GM06990 (cell line): Measurements from ENCODE around the gene SPACA9.

ENCODE experiments used
- DNase-seq: peaks from one replicate; pipeline ENCODE4 v3.0.0-alpha.2; 2011; ENCODE audit not compliant: insufficient read length; ENCODE audit errors: extremely low read depth
- H3K27me3 ChIP-seq: replicated peaks from 2 replicates; pipeline ENCODE4 v1.6.0; 2011; ENCODE audit warnings: low read length; ENCODE audit not compliant: control insufficient read depth, insufficient read depth
- H3K36me3 ChIP-seq: 2 replicates; pipeline ENCODE4 v1.5.1; 2011; ENCODE audit warnings: low read length; ENCODE audit not compliant: control insufficient read depth, insufficient read depth
- H3K4me3 ChIP-seq: replicated peaks from 2 replicates; pipeline ENCODE4 v1.5.1; 2011; ENCODE audit warnings: low read depth, mild to moderate bottlenecking, control low read depth, low read length
- TF ChIP-seq, protein P1 (sequence below): IDR thresholded peaks from 2 replicates; pipeline ENCODE4 v1.5.1; 2011; ENCODE audit warnings: low read length, control low read depth, mild to moderate bottlenecking, inconsistent platforms; ENCODE audit not compliant: insufficient read depth, poor library complexity, severe bottlenecking

Gene SPACA9

GRCh38 chr9:132881826-132882225, 3.1 kb downstream of the SPACA9 start:
- no peaks in the 10 kb centered on the region for H3K36me3 ChIP-seq
- DNase-seq: no peak
- H3K27me3 ChIP-seq: no peaks in the 10 kb centered on the region
- TF ChIP-seq, protein P1, sequence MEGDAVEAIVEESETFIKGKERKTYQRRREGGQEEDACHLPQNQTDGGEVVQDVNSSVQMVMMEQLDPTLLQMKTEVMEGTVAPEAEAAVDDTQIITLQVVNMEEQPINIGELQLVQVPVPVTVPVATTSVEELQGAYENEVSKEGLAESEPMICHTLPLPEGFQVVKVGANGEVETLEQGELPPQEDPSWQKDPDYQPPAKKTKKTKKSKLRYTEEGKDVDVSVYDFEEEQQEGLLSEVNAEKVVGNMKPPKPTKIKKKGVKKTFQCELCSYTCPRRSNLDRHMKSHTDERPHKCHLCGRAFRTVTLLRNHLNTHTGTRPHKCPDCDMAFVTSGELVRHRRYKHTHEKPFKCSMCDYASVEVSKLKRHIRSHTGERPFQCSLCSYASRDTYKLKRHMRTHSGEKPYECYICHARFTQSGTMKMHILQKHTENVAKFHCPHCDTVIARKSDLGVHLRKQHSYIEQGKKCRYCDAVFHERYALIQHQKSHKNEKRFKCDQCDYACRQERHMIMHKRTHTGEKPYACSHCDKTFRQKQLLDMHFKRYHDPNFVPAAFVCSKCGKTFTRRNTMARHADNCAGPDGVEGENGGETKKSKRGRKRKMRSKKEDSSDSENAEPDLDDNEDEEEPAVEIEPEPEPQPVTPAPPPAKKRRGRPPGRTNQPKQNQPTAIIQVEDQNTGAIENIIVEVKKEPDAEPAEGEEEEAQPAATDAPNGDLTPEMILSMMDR: no peak
- no peak overlapping the region for H3K4me3 ChIP-seq

GRCh38 chr9:132882616-132883015, 3.9 kb downstream of the SPACA9 start:
- H3K27me3 ChIP-seq: no peaks in the 10 kb centered on the region
- no peak for DNase-seq
- H3K4me3 ChIP-seq: no peak overlapping the region
- TF ChIP-seq, protein P1: no peak
- no peaks in the 10 kb centered on the region for H3K36me3 ChIP-seq

- H3K4me3 ChIP-seq: no peak overlapping the region
- no peak for DNase-seq
- no peaks in the 10 kb centered on the region for H3K27me3 ChIP-seq
- TF ChIP-seq, protein P1: no peak
- H3K36me3 ChIP-seq: no peaks in the 10 kb centered on the region
These were observed 4.9 kb downstream of the SPACA9 start for GRCh38 chr9:132883349-132884294.

DNA sequence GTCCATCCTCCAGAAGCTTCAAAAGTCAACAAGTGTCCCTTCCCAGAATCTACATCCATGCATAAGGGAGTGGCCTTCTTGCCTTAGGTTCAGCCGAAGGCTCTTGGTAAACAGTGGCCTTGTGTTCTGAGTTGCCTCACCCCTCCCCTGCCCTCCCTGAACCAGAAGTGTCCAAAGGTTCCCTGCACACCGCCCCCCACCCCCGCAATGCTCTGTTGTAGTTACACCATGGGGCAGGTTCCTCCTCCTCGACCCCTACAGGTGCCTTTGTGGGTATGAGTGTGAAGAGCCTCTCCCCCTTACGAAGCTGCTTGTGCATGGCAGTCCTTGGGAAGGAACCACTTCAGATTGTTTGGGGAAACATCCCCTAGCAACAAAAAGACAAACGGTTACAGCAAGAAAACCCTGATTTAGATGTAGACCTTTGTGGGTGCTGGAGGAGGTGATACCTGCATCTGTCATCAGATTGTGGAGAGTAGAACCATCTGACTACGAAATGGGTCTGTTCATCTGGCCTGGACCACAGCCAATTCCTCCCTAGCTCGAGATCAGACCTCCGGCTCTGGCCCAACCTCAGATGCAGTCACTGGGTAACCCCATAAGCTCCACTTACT, 7.1 kb downstream of the SPACA9 start:
- H3K36me3 ChIP-seq: no peaks in the 10 kb centered on the region
- TF ChIP-seq, protein P1: no peak
- H3K4me3 ChIP-seq: no peak overlapping the region
- DNase-seq: no peak
- H3K27me3 ChIP-seq: no peaks in the 10 kb centered on the region

DNA sequence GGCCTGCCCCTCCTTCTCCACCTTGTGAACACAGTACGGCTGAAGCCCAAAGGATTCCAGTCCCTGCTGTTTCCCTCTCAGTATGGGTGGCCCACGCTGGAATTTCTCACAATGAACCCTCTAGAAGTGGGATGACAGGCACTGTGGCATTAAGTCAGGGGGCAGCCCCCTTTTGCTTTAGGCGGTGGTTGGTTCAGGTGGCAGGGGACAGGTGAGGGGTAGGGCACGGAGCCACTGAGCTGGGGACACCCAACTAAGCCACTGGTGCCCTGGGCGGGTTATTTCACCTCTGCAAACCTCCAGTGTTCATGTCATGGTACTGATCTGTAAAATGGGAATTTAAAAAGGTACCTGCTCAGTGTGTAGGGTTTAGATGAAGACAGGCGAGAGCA, 7.6 kb downstream of the SPACA9 start:
- no peak overlapping the region for H3K4me3 ChIP-seq
- TF ChIP-seq, protein P1: no peak
- H3K27me3 ChIP-seq: no peaks in the 10 kb centered on the region
- no peak for DNase-seq
- no peaks in the 10 kb centered on the region for H3K36me3 ChIP-seq
